Measurements from ENCODE around the gene IGFN1.
"Not testable (repeated sequence)": the region's sequence is repeated elsewhere in the genome, so short reads cannot be mapped to it uniquely, and the experiment has no call there.

The IGFN1 gene

GRCh38 chr1:201218409-201218808, 27.8 kb downstream of the IGFN1 start:
- no peak for DNase-seq (ENCODE audit: low spot score)

- DNase-seq (ENCODE audit: low spot score): no peak
Measured at GRCh38 chr1:201219481-201220387, 29.1 kb downstream of the IGFN1 start.

GRCh38 chr1:201220388-201220715, 29.7 kb downstream of the IGFN1 start:
- no peak for DNase-seq (ENCODE audit: low spot score)

- DNase-seq (ENCODE audit: low spot score): no peak
Measured at GRCh38 chr1:201221201-201221846, 30.7 kb downstream of the IGFN1 start.

- no peak for DNase-seq (ENCODE audit: low spot score)
Measured at GRCh38 chr1:201222125-201222524, 31.5 kb downstream of the IGFN1 start.

GRCh38 chr1:201223852-201224665, 33.4 kb downstream of the IGFN1 start:
- no peak for DNase-seq (ENCODE audit: low spot score)

GRCh38 chr1:201224666-201225370, 34.2 kb downstream of the IGFN1 start:
- no peak for DNase-seq (ENCODE audit: low spot score)

- no peak for DNase-seq (ENCODE audit: low spot score)
Measured at GRCh38 chr1:201226178-201226514, 35.5 kb downstream of the IGFN1 start.

- no peak for DNase-seq (ENCODE audit: low spot score)
Measured at GRCh38 chr1:201226859-201227488, 36.4 kb downstream of the IGFN1 start.

- no peak for DNase-seq (ENCODE audit: low spot score)
Measured at GRCh38 chr1:201228011-201228983, 37.7 kb downstream of the IGFN1 start.

GRCh38 chr1:201229095-201229494, 38.5 kb downstream of the IGFN1 start:
- DNase-seq (ENCODE audit: low spot score): no peak

GRCh38 chr1:201229771-201230635, 39.4 kb downstream of the IGFN1 start:
- DNase-seq (ENCODE audit: low spot score): peak; percentile 61

GRCh38 chr1:201230676-201231075, 40.1 kb downstream of the IGFN1 start:
- DNase-seq (ENCODE audit: low spot score): no peak

- DNase-seq (ENCODE audit: low spot score): not testable (repeated sequence)
Measured at GRCh38 chr1:201239646-201240045, 49.0 kb downstream of the IGFN1 start.

GRCh38 chr1:201240171-201240570, 49.5 kb downstream of the IGFN1 start:
- no peak for DNase-seq (ENCODE audit: low spot score)

- DNase-seq (ENCODE audit: low spot score): no peak
Measured at GRCh38 chr1:201241736-201242135, 51.1 kb downstream of the IGFN1 start.

- DNase-seq (ENCODE audit: low spot score): no peak
Measured at GRCh38 chr1:201245082-201245481, 54.5 kb downstream of the IGFN1 start.

- no peak for DNase-seq (ENCODE audit: low spot score)
Measured at GRCh38 chr1:201248721-201249559, 58.3 kb downstream of the IGFN1 start.
